Stimulated activated naive B cell treated with anti-CD40 and anti-IgM and Interleukin-4, amounts not matched to agents 10 μg/mL and 1 μg/mL and 100 μg/mL, for 72 hours (primary cell): Measurements from ENCODE around the gene LZTR1.
"Not testable (repeated sequence)": the region's sequence is repeated elsewhere in the genome, so short reads cannot be mapped to it uniquely, and the experiment has no call there.

Experiments used
- ATAC-seq, 2 donors: fragments of 150-1000 bp; cut with Tn5 transposase; replicated peaks; 2 replicates each; pipeline ENCODE4 v1.10.0; 2021; ENCODE audit warnings: moderate library complexity in 1 of 2
- DNase-seq: peaks from one replicate; pipeline ENCODE4 v3.0.0; 2021
- H3K27ac Mint-ChIP-seq: one replicate; pipeline ENCODE4 v1.8.0; 2022; ENCODE audit warnings: mild to moderate bottlenecking, mixed read lengths
- H3K27me3 Mint-ChIP-seq, 2 donors: one replicate each; pipeline ENCODE4 v1.8.0; 2022; ENCODE audit warnings: mixed read lengths in 2 of 2
- H3K36me3 Mint-ChIP-seq, 2 donors: one replicate each; pipeline ENCODE4 v1.8.0; 2022; ENCODE audit warnings: mixed read lengths in 2 of 2, mild to moderate bottlenecking in 1 of 2
- H3K4me1 Mint-ChIP-seq, 2 donors: one replicate each; pipeline ENCODE4 v1.8.0; 2022; ENCODE audit warnings: mixed read lengths in 2 of 2, mild to moderate bottlenecking in 1 of 2
- H3K4me3 Mint-ChIP-seq, 2 donors: one replicate each; pipeline ENCODE4 v1.8.0; 2022; ENCODE audit warnings: mild to moderate bottlenecking in 2 of 2, mixed read lengths in 2 of 2, moderate library complexity in 1 of 2
- H3K9me3 Mint-ChIP-seq, 2 donors: one replicate each; pipeline ENCODE4 v1.8.0; 2022; ENCODE audit warnings: mixed read lengths in 2 of 2, mild to moderate bottlenecking in 1 of 2

Gene LZTR1

GRCh38 chr22:20966883-20967696, 15.0 kb upstream of the LZTR1 start, which contains the start of gene AIFM3:
Gene AIFM3, plus strand, starts transcription at chr22:20967255. Its CDS starts 690 bp downstream, at chr22:20967945.
- Mint-ChIP-seq H3K4me1 (peaks cover 23 to 61% of the 10 kb centered on the region in 2 donors), H3K4me3 (no peak within 1 kb of the TSS), H3K27ac (no peak within 1 kb of the TSS), H3K27me3 (peaks cover 13 to 20% of the 10 kb centered on the region in 2 donors), H3K36me3 (no peaks in the 10 kb centered on the region), H3K9me3 (no peaks in the 10 kb centered on the region)
- ATAC-seq (no peak), DNase-seq (no peak)

- Mint-ChIP-seq H3K9me3 (no peaks in the 10 kb centered on the region), H3K4me3 (no peak overlapping the region), H3K4me1 (peaks cover 24 to 68% of the 10 kb centered on the region in 2 donors), H3K36me3 (no peaks in the 10 kb centered on the region), H3K27me3 (peaks cover 13 to 18% of the 10 kb centered on the region in 2 donors), H3K27ac (no peak overlapping the region)
- DNase-seq (no peak), ATAC-seq (no peak)
These were observed 14.3 kb upstream of the LZTR1 start for GRCh38 chr22:20967697-20968211.

GRCh38 chr22:20968281-20968977, 13.7 kb upstream of the LZTR1 start:
- peaks cover 11% of the 10 kb centered on the region in 2 donors for H3K27me3 Mint-ChIP-seq
- H3K9me3 Mint-ChIP-seq, result no peaks in the 10 kb centered on the region
- peaks cover 25 to 71% of the 10 kb centered on the region in 2 donors for H3K4me1 Mint-ChIP-seq
- H3K27ac Mint-ChIP-seq, result peak overlapping the region; percentile 42
- H3K36me3 Mint-ChIP-seq, result no peaks in the 10 kb centered on the region
- no peak overlapping the region for H3K4me3 Mint-ChIP-seq
- DNase-seq, result no peak
- peak; percentile 76 to 82 for ATAC-seq

- Mint-ChIP-seq H3K9me3 (no peaks in the 10 kb centered on the region), H3K27me3 (no peaks in the 10 kb centered on the region), H3K4me3 (no peak overlapping the region), H3K36me3 (no peaks in the 10 kb centered on the region), H3K27ac (no peak overlapping the region), H3K4me1 (peaks cover 22 to 48% of the 10 kb centered on the region in 2 donors)
- ATAC-seq, result no peak
- no peak for DNase-seq
These were observed 11.0 kb upstream of the LZTR1 start for GRCh38 chr22:20970939-20971657.

GRCh38 chr22:20972014-20972694, 9.9 kb upstream of the LZTR1 start:
- H3K36me3 Mint-ChIP-seq, H3K9me3 Mint-ChIP-seq, H3K27ac Mint-ChIP-seq, DNase-seq, H3K27me3 Mint-ChIP-seq, H3K4me3 Mint-ChIP-seq: not testable (repeated sequence)
- peak; percentile 22 to 24 for ATAC-seq
- H3K4me1 Mint-ChIP-seq, result peaks cover 22 to 43% of the 10 kb centered on the region in 2 donors

GRCh38 chr22:20972933-20973577, 9.0 kb upstream of the LZTR1 start:
- Mint-ChIP-seq H3K27me3 (peaks cover 0 to 9% of the 10 kb centered on the region in 2 donors), H3K27ac (no peak overlapping the region), H3K9me3 (peaks cover 0 to 1% of the 10 kb centered on the region in 2 donors), H3K4me3 (no peak overlapping the region), H3K4me1 (peaks cover 15 to 34% of the 10 kb centered on the region in 2 donors), H3K36me3 (no peaks in the 10 kb centered on the region)
- DNase-seq, result no peak
- ATAC-seq, result no peak

- no peak overlapping the region for H3K4me3 Mint-ChIP-seq
- peaks cover under 1 to 9% of the 10 kb centered on the region in 2 donors for H3K27me3 Mint-ChIP-seq
- peaks cover under 1 to 1% of the 10 kb centered on the region in 2 donors for H3K9me3 Mint-ChIP-seq
- no peak for ATAC-seq
- H3K4me1 Mint-ChIP-seq, result peaks cover 8 to 27% of the 10 kb centered on the region in 2 donors
- DNase-seq, result no peak
- H3K27ac Mint-ChIP-seq, result no peak overlapping the region
- H3K36me3 Mint-ChIP-seq, result peaks cover under 1 to 1% of the 10 kb centered on the region in 2 donors
These were observed 8.3 kb upstream of the LZTR1 start for GRCh38 chr22:20973634-20974286.

- DNase-seq, result no peak
- no peak overlapping the region for H3K27ac Mint-ChIP-seq
- H3K9me3 Mint-ChIP-seq, result peaks cover 3 to 5% of the 10 kb centered on the region in 2 donors
- no peak for ATAC-seq
- H3K27me3 Mint-ChIP-seq, result peaks cover 4 to 16% of the 10 kb centered on the region in 2 donors
- H3K4me1 Mint-ChIP-seq, result peaks cover 11 to 30% of the 10 kb centered on the region in 2 donors
- peaks cover 4 to 5% of the 10 kb centered on the region in 2 donors for H3K36me3 Mint-ChIP-seq
- H3K4me3 Mint-ChIP-seq, result no peak overlapping the region
These were observed 7.7 kb upstream of the LZTR1 start for GRCh38 chr22:20974336-20974955.

GRCh38 chr22:20975541-20976290, 6.4 kb upstream of the LZTR1 start:
- Mint-ChIP-seq H3K9me3 (peaks cover 3 to 5% of the 10 kb centered on the region in 2 donors), H3K27ac (no peak overlapping the region), H3K4me3 (no peak overlapping the region), H3K36me3 (peaks cover 4 to 7% of the 10 kb centered on the region in 2 donors), H3K27me3 (peaks cover 4 to 19% of the 10 kb centered on the region in 2 donors), H3K4me1 (peaks cover 20 to 42% of the 10 kb centered on the region in 2 donors)
- DNase-seq (no peak), ATAC-seq (no peak)

- Mint-ChIP-seq H3K4me1 (peaks cover 25 to 44% of the 10 kb centered on the region in 2 donors), H3K36me3 (peaks cover 4 to 7% of the 10 kb centered on the region in 2 donors), H3K9me3 (peaks cover 3 to 5% of the 10 kb centered on the region in 2 donors), H3K27ac (no peak overlapping the region), H3K27me3 (peaks cover 4 to 19% of the 10 kb centered on the region in 2 donors), H3K4me3 (no peak overlapping the region)
- ATAC-seq (no peak), DNase-seq (no peak)
These were observed 5.7 kb upstream of the LZTR1 start for GRCh38 chr22:20976291-20976877.

GRCh38 chr22:20977019-20977418, 5.1 kb upstream of the LZTR1 start:
- H3K9me3 Mint-ChIP-seq, result peaks cover 3 to 5% of the 10 kb centered on the region in 2 donors
- ATAC-seq (no peak), DNase-seq (no peak)
- H3K4me1 Mint-ChIP-seq, result peaks cover 27 to 41% of the 10 kb centered on the region in 2 donors
- H3K36me3 Mint-ChIP-seq, result peaks cover 4 to 7% of the 10 kb centered on the region in 2 donors
- H3K27me3 Mint-ChIP-seq, result peaks cover 4 to 19% of the 10 kb centered on the region in 2 donors
- H3K4me3 Mint-ChIP-seq, result no peak overlapping the region
- H3K27ac Mint-ChIP-seq, result peak overlapping the region; percentile 20
